HCT116 (cell line): ENCODE data around the gene ANO2. TPM values are rescaled to one million over a fixed set of nuclear protein-coding genes. Genes with fewer than 3 reads are reported as not detected.

Source experiments
- ATAC-seq: fragments of 200-7000 bp; cut with Tn5 transposase; 2 replicates; pipeline ENCODE4 v1.9.1; 2020; ENCODE audit warnings: mild to moderate bottlenecking, moderate library complexity
- BruUV-seq: library from RNA; stranded (reverse); fragments of 400-500 nt; replicated peaks from 2 replicates; lab custom pipeline; 2021; lab: Mats Ljungman, UMichigan
- CTCF ChIA-PET: fragments of 300-600 bp; sonication (Branson Sonifier 250); formaldehyde crosslinking; loops from one replicate; lab custom pipeline; 2021; ENCODE audit warnings: antibody characterized with exemption; lab: Charles Lee
- POLR2A ChIA-PET: fragments of 300-600, 350-600 bp; sonication (Branson Sonifier 250); formaldehyde crosslinking; loops from one replicate; lab custom pipeline; 2021; ENCODE audit warnings: antibody characterized with exemption; lab: Charles Lee
- RAD21 ChIA-PET, 2 experiments: fragments of 300-600 bp; sonication (Branson Sonifier 250); formaldehyde crosslinking; loops; one replicate each; lab custom pipeline; 2023; ENCODE audit warnings: low total read pairs in 2 of 2; ENCODE audit not compliant: uncharacterized antibody in 2 of 2, unreplicated experiment in 2 of 2, low non-redundant PET in 1 of 2; lab: Charles Lee
- DNase-seq: peaks from one replicate; pipeline ENCODE4 v3.0.0-alpha.2; 2010; ENCODE audit warnings: low read depth, low spot score
- H2AFZ ChIP-seq: fragments of 200-600 bp; shearing (Covaris generic), sonication (generic); 2 replicates; pipeline ENCODE4 v1.6.1; 2017; ENCODE audit warnings: low read depth, mixed run types, mixed read lengths, antibody characterized with exemption, low read length; ENCODE audit not compliant: poor library complexity, severe bottlenecking
- H3K27ac ChIP-seq: 2 replicates; pipeline ENCODE4 v1.5.1; 2012; ENCODE audit warnings: low read depth, low read length
- H3K27me3 ChIP-seq: fragments of 200-600 bp; sonication (generic); 2 replicates; pipeline ENCODE4 v1.6.1; 2016; ENCODE audit warnings: mixed run types, low read length, mixed read lengths; ENCODE audit not compliant: insufficient read depth
- H3K36me3 ChIP-seq, 2 experiments: fragments of 200-500 bp in 1 of 2; fragments of 200-600 bp in 1 of 2; sonication (Bioruptor generic) in 1 of 2; sonication (generic) in 1 of 2; 2 replicates each; pipeline versions ENCODE4 v1.5.1 to v1.6.1; 2014 to 2016; ENCODE audit warnings: low read length in 2 of 2, inconsistent platforms in 1 of 2, mixed read lengths in 1 of 2, mixed run types in 1 of 2; ENCODE audit not compliant: insufficient read depth in 2 of 2, control insufficient read depth in 1 of 2
- H3K4me1 ChIP-seq, 2 experiments: fragments of 200-600 bp in 1 of 2; sonication (generic) in 1 of 2; 2 replicates each; pipeline versions ENCODE4 v1.5.1 to v1.6.1; 2012 to 2017; ENCODE audit warnings: low read length in 2 of 2, inconsistent platforms in 1 of 2, mild to moderate bottlenecking in 1 of 2, mixed read lengths in 1 of 2, mixed run types in 1 of 2, moderate library complexity in 1 of 2; ENCODE audit not compliant: insufficient read depth in 2 of 2, control insufficient read depth in 1 of 2
- H3K4me2 ChIP-seq: fragments of 200-600 bp; sonication (generic); 2 replicates; pipeline ENCODE4 v1.6.1; 2017; ENCODE audit warnings: mixed run types, low read length, mixed read lengths
- H3K4me3 ChIP-seq, 2 experiments: fragments of 200-600 bp in 1 of 2; sonication (generic) in 1 of 2; replicated peaks in 1 of 2; 2 replicates each; pipeline ENCODE4 v1.5.1; 2011 to 2016; ENCODE audit warnings: low read length in 2 of 2, control low read depth in 1 of 2, low read depth in 1 of 2, mild to moderate bottlenecking in 1 of 2, mixed read lengths in 1 of 2, mixed run types in 1 of 2
- H3K79me2 ChIP-seq: fragments of 200-600 bp; sonication (generic); 2 replicates; pipeline ENCODE4 v1.6.1; 2017; ENCODE audit warnings: mild to moderate bottlenecking, mixed run types, low read length, moderate library complexity, mixed read lengths; ENCODE audit not compliant: insufficient read depth
- H3K9ac ChIP-seq: fragments of 200-600 bp; sonication (generic); 2 replicates; pipeline ENCODE4 v1.6.1; 2016; ENCODE audit warnings: low read length, mixed read lengths
- H3K9me2 ChIP-seq: fragments of 200-600 bp; sonication (generic), shearing (Covaris generic); 2 replicates; pipeline ENCODE4 v1.6.1; 2017; ENCODE audit warnings: mixed run types, mild to moderate bottlenecking, moderate library complexity; ENCODE audit not compliant: insufficient read depth
- H3K9me3 ChIP-seq, 2 experiments: fragments of 200-500 bp in 1 of 2; fragments of 200-600 bp in 1 of 2; sonication (Bioruptor generic) in 1 of 2; sonication (generic) in 1 of 2; 2 replicates each; pipeline ENCODE4 v1.6.1; 2014 to 2017; ENCODE audit warnings: low read length in 2 of 2, mixed read lengths in 2 of 2, inconsistent platforms in 1 of 2, low read depth in 1 of 2, mild to moderate bottlenecking in 1 of 2, mixed run types in 1 of 2, moderate library complexity in 1 of 2; ENCODE audit not compliant: control insufficient read depth in 1 of 2, insufficient read depth in 1 of 2
- H4K20me1 ChIP-seq: fragments of 200-600 bp; sonication (generic), shearing (Covaris generic); 2 replicates; pipeline ENCODE4 v1.6.1; 2017; ENCODE audit warnings: mixed run types, mild to moderate bottlenecking, moderate library complexity; ENCODE audit not compliant: insufficient read depth
- EGR1 ChIP-seq: IDR thresholded peaks from 2 replicates; pipeline ENCODE4 v1.6.1; 2012; ENCODE audit warnings: low read depth
- ELF1 ChIP-seq: IDR thresholded peaks from 2 replicates; pipeline ENCODE4 v1.6.1; 2012; ENCODE audit warnings: low read depth, borderline replicate concordance
- EZH2 ChIP-seq: fragments of 200-600 bp; sonication (generic); IDR thresholded peaks from 2 replicates; pipeline ENCODE4 v1.6.1; 2017; ENCODE audit warnings: antibody characterized with exemption, mixed run types
- EZH2phosphoT487 ChIP-seq: fragments of 200-600 bp; IDR thresholded peaks from 2 replicates; pipeline ENCODE4 v1.6.1; 2018; ENCODE audit warnings: antibody characterized with exemption, borderline replicate concordance
- JUND ChIP-seq: IDR thresholded peaks from 2 replicates; pipeline ENCODE4 v1.6.1; 2012
- POLR2A ChIP-seq: IDR thresholded peaks from 2 replicates; pipeline ENCODE4 v1.7.0; 2011; ENCODE audit warnings: borderline replicate concordance; ENCODE audit not compliant: insufficient read depth, insufficient read length; ENCODE audit errors: extremely low read depth
- RAD21 ChIP-seq: IDR thresholded peaks from 2 replicates; pipeline ENCODE4 v1.6.1; 2012; ENCODE audit warnings: low read depth, mild to moderate bottlenecking
- SIN3A ChIP-seq: IDR thresholded peaks from 2 replicates; pipeline ENCODE4 v1.6.1; 2012; ENCODE audit warnings: low read depth
- SRF ChIP-seq: IDR thresholded peaks from 2 replicates; pipeline ENCODE4 v1.6.1; 2012; ENCODE audit warnings: low read depth
- TCF7L2 ChIP-seq: IDR thresholded peaks from 2 replicates; pipeline ENCODE4 v1.7.0; 2011; ENCODE audit warnings: borderline replicate concordance, inconsistent platforms; ENCODE audit not compliant: insufficient read depth, insufficient read length; ENCODE audit errors: extremely low read depth
- YY1 ChIP-seq: IDR thresholded peaks from 2 replicates; pipeline ENCODE4 v1.6.1; 2011; ENCODE audit warnings: low read length, low read depth, moderate library complexity, mild to moderate bottlenecking; ENCODE audit not compliant: insufficient replicate concordance; ENCODE audit errors: extremely low read depth
- ZFX ChIP-seq: fragments of 450-650 bp; IDR thresholded peaks from 2 replicates; pipeline ENCODE4 v1.6.1; 2017
- ZNF274 ChIP-seq: fragments of 200-500 bp; sonication (Bioruptor generic); IDR thresholded peaks from 2 replicates; pipeline ENCODE4 v1.6.1; 2014; ENCODE audit warnings: mild to moderate bottlenecking, low read depth, low read length, inconsistent platforms
- intact Hi-C: fragments of 100-400 bp; cut with micrococcal nuclease; formaldehyde crosslinking; loops from 2 replicates; pipeline ENCODE4 v1.10.0; 2022
- total RNA-seq: library from RNA; stranded (reverse); gene quantifications from one replicate; pipeline ENCODE4 v1.2.1, GENCODE V29; 2021; ENCODE audit not compliant: unreplicated experiment
- TF ChIP-seq, protein P1 (sequence below): IDR thresholded peaks from 2 replicates; pipeline ENCODE4 v1.6.1; 2012
- TF ChIP-seq, protein P2 (sequence below), 3 experiments: fragments of 200-600 bp in 1 of 3; sonication (generic) in 1 of 3; IDR thresholded peaks in 2 of 3; conservative IDR thresholded peaks in 1 of 3; 2 replicates each; pipeline ENCODE4 v1.5.1; 2012 to 2017; ENCODE audit warnings: low read depth in 2 of 3, low read length in 2 of 3, antibody characterized with exemption in 1 of 3, borderline replicate concordance in 1 of 3, control low read depth in 1 of 3, mild to moderate bottlenecking in 1 of 3, mixed read lengths in 1 of 3, mixed run types in 1 of 3, moderate library complexity in 1 of 3; ENCODE audit not compliant: insufficient read depth in 1 of 3
- TF ChIP-seq, protein P3 (sequence below): IDR thresholded peaks from 2 replicates; pipeline ENCODE4 v1.6.1; 2011; ENCODE audit warnings: mild to moderate bottlenecking, low read length, moderate library complexity; ENCODE audit not compliant: insufficient replicate concordance; ENCODE audit errors: extremely low read depth

The ANO2 gene
- total RNA-seq, 1 experiment from 2014 or later, result not detected

DNA sequence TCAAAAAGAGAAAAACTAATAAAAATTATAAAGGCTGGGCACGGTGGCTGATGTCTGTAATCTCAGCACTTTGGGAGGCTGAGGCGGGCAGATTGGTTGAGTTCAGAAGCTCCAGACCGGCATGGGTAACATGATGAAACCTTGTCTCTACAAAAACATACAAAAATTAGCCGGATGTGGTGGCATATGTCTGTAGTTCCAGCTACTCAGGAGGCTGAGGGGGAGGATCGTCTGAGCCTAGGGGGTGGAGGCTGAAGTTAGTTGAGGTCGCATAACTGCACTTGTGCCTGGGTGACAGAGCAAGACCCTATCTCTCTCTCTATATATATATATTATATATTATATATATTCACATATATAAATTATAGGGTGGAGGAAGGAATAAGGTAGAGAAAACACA, 32.5 kb upstream of the ANO2 start:
- Histone ChIP-seq H3K4me3 (no peak overlapping the region), H3K36me3 (no peaks in the 10 kb centered on the region), H2AFZ (no peak overlapping the region)
- CTCF ChIA-PET, result interaction anchor here (1.0 to 1.2 kb wide), 2 partner anchors 11 to 60 kb away, joined by 3 to 5 read pairs; no protein-coding TSS in a partner anchor
- DNase-seq, result no peak
- no TSS peak for BruUV-seq
- intact Hi-C loops, result no loop called here
- POLR2A ChIA-PET, result no interaction called here
- TF ChIP-seq EZH2phosphoT487 (no peak), ZNF274 (no peak), TCF7L2 (no peak), YY1 (no peak)
- TF ChIP-seq, all 23 proteins: peak for 0
- Histone ChIP-seq H3K27ac (no peak overlapping the region), H3K9me3 (no peaks in the 10 kb centered on the region), H3K9ac (no peak overlapping the region), H3K79me2 (no peaks in the 10 kb centered on the region), H4K20me1 (no peaks in the 10 kb centered on the region), H3K4me1 (no peaks in the 10 kb centered on the region), H3K9me2 (no peaks in the 10 kb centered on the region), H3K4me2 (no peak overlapping the region), H3K27me3 (peaks cover 14% of the 10 kb centered on the region; the same call in 1 of the 2 replicates)
- RAD21 ChIA-PET, result no interaction called here
- no peak for ATAC-seq

DNA sequence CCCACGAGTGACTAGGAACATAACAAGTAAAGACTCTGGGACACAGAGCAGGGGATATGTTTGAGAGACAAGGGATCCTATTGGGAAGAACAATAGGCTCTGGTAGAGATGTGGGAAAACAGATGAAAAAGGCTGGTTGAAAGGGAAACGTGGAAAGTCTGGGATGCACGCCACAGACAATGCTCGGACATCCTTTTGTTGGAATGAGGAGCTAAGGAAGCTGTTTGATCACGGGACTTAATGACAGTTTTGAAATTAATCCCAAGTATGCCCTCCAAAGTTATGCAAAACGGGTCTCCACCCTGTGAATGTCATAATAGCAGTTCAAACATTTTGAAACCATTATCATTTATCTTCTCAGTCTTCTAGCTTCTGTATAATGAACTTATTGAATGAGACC, 31.7 kb upstream of the ANO2 start:
- CTCF ChIA-PET, result interaction anchor here (1.0 kb wide), 1 partner anchor 12 kb away, joined by 5 read pairs; no protein-coding TSS in a partner anchor
- intact Hi-C loops, result no loop called here
- peaks cover 14% of the 10 kb centered on the region; the same call in 1 of the 2 replicates for H3K27me3 ChIP-seq
- no peak for DNase-seq
- no peaks in the 10 kb centered on the region for H3K9me2 ChIP-seq
- TF ChIP-seq SIN3A (no peak), EZH2 (no peak), EZH2phosphoT487 (no peak), YY1 (no peak), RAD21 (no peak), POLR2A (no peak), EGR1 (no peak), SRF (no peak), ZNF274 (no peak), ZFX (no peak), JUND (no peak), ELF1 (no peak)
- TF ChIP-seq, protein P1, sequence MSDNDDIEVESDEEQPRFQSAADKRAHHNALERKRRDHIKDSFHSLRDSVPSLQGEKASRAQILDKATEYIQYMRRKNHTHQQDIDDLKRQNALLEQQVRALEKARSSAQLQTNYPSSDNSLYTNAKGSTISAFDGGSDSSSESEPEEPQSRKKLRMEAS, result no peak
- TF ChIP-seq, protein P2, sequence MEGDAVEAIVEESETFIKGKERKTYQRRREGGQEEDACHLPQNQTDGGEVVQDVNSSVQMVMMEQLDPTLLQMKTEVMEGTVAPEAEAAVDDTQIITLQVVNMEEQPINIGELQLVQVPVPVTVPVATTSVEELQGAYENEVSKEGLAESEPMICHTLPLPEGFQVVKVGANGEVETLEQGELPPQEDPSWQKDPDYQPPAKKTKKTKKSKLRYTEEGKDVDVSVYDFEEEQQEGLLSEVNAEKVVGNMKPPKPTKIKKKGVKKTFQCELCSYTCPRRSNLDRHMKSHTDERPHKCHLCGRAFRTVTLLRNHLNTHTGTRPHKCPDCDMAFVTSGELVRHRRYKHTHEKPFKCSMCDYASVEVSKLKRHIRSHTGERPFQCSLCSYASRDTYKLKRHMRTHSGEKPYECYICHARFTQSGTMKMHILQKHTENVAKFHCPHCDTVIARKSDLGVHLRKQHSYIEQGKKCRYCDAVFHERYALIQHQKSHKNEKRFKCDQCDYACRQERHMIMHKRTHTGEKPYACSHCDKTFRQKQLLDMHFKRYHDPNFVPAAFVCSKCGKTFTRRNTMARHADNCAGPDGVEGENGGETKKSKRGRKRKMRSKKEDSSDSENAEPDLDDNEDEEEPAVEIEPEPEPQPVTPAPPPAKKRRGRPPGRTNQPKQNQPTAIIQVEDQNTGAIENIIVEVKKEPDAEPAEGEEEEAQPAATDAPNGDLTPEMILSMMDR (IDR thresholded peaks at IDR 0.05 in 2 of 3, conservative IDR thresholded peaks at IDR 0.05 in 1 of 3; ENCODE audit: borderline replicate concordance in 1 of 3, insufficient read depth in 1 of 3, low read depth in 2 of 3, low read length in 2 of 3), result no peak
- TF ChIP-seq, protein P3, sequence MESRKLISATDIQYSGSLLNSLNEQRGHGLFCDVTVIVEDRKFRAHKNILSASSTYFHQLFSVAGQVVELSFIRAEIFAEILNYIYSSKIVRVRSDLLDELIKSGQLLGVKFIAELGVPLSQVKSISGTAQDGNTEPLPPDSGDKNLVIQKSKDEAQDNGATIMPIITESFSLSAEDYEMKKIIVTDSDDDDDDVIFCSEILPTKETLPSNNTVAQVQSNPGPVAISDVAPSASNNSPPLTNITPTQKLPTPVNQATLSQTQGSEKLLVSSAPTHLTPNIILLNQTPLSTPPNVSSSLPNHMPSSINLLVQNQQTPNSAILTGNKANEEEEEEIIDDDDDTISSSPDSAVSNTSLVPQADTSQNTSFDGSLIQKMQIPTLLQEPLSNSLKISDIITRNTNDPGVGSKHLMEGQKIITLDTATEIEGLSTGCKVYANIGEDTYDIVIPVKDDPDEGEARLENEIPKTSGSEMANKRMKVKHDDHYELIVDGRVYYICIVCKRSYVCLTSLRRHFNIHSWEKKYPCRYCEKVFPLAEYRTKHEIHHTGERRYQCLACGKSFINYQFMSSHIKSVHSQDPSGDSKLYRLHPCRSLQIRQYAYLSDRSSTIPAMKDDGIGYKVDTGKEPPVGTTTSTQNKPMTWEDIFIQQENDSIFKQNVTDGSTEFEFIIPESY, result no peak
- TF ChIP-seq, all 23 proteins: peak for 0
- Histone ChIP-seq H3K4me1 (no peaks in the 10 kb centered on the region), H3K4me2 (no peak overlapping the region), H3K9ac (no peak overlapping the region), H3K79me2 (no peaks in the 10 kb centered on the region), H3K36me3 (no peaks in the 10 kb centered on the region), H2AFZ (no peak overlapping the region), H3K4me3 (no peak overlapping the region), H3K9me3 (no peaks in the 10 kb centered on the region), H3K27ac (no peak overlapping the region), H4K20me1 (no peaks in the 10 kb centered on the region)
- ChIA-PET POLR2A (no interaction called here), RAD21 (no interaction called here)
- ATAC-seq, result no peak
- BruUV-seq, result no TSS peak
